Mesendoderm (in vitro differentiated cells): Measurements from ENCODE around the gene GNG7.

Source experiments
- DNase-seq: peaks from one replicate; pipeline ENCODE4 v3.0.0; 2013
- H2AK5ac ChIP-seq: 2 replicates; pipeline ENCODE4 v1.6.1; 2013; ENCODE audit warnings: low read length, inconsistent platforms
- H2BK120ac ChIP-seq: 2 replicates; pipeline ENCODE4 v1.6.1; 2013; ENCODE audit warnings: low read depth, mild to moderate bottlenecking, low read length, moderate library complexity, mixed read lengths
- H2BK15ac ChIP-seq: replicated peaks from 2 replicates; pipeline ENCODE4 v1.6.1; 2013; ENCODE audit warnings: low read depth, mild to moderate bottlenecking, moderate library complexity
- H2BK5ac ChIP-seq: 2 replicates; pipeline ENCODE4 v1.6.1; 2013; ENCODE audit warnings: low read length, inconsistent platforms
- H3K18ac ChIP-seq: 2 replicates; pipeline ENCODE4 v1.6.1; 2013; ENCODE audit warnings: mild to moderate bottlenecking, low read length, mixed read lengths
- H3K23ac ChIP-seq: one replicate; pipeline ENCODE4 v1.6.1; 2013; ENCODE audit warnings: low read length
- H3K27ac ChIP-seq: 2 replicates; pipeline ENCODE4 v1.5.1; 2013; ENCODE audit warnings: low read depth, mild to moderate bottlenecking, inconsistent platforms, low read length, moderate library complexity
- H3K27me3 ChIP-seq: 2 replicates; pipeline ENCODE4 v1.6.1; 2013; ENCODE audit warnings: low read length, control low read depth, mild to moderate bottlenecking, inconsistent platforms; ENCODE audit not compliant: insufficient read depth, poor library complexity
- H3K36me3 ChIP-seq: 2 replicates; pipeline ENCODE4 v1.6.1; 2013; ENCODE audit warnings: low read length, inconsistent platforms; ENCODE audit not compliant: control insufficient read depth, insufficient read depth
- H3K4ac ChIP-seq: one replicate; pipeline ENCODE4 v1.6.1; 2013; ENCODE audit warnings: low read depth, mild to moderate bottlenecking, low read length, moderate library complexity
- H3K4me1 ChIP-seq: 2 replicates; pipeline ENCODE4 v1.6.1; 2013; ENCODE audit warnings: low read depth, low read length, inconsistent platforms; ENCODE audit not compliant: control insufficient read depth
- H3K4me2 ChIP-seq: 2 replicates; pipeline ENCODE4 v1.6.1; 2013; ENCODE audit warnings: low read length
- H3K4me3 ChIP-seq: 2 replicates; pipeline ENCODE4 v1.5.1; 2013; ENCODE audit warnings: mild to moderate bottlenecking, low read length
- H3K56ac ChIP-seq: one replicate; pipeline ENCODE4 v1.6.1; 2013; ENCODE audit warnings: low read length
- H3K79me1 ChIP-seq: 2 replicates; pipeline ENCODE4 v1.6.1; 2013; ENCODE audit warnings: low read length, inconsistent platforms
- H3K79me2 ChIP-seq: 2 replicates; pipeline ENCODE4 v1.6.1; 2013; ENCODE audit warnings: mild to moderate bottlenecking, low read length; ENCODE audit not compliant: control insufficient read depth, insufficient read depth
- H3K9ac ChIP-seq: 2 replicates; pipeline ENCODE4 v1.6.1; 2013; ENCODE audit warnings: low read length, inconsistent platforms
- H4K5ac ChIP-seq: one replicate; pipeline ENCODE4 v1.6.1; 2013; ENCODE audit warnings: low read length
- H4K8ac ChIP-seq: one replicate; pipeline ENCODE4 v1.6.1; 2013; ENCODE audit warnings: low read depth, mild to moderate bottlenecking, control low read depth, low read length, moderate library complexity
- WGBS: extraction: QIAGEN DNeasy Blood & Tissue Kit; methylation state at CpG from one replicate; pipeline ENCODE4 v1.1.7; 2013; ENCODE audit warnings: low lambda C conversion rate, missing lambda C conversion rate; ENCODE audit not compliant: insufficient coverage; ENCODE audit errors: extremely low coverage; 5-methylcytosine and 5-hydroxymethylcytosine counted together

The GNG7 gene

DNA sequence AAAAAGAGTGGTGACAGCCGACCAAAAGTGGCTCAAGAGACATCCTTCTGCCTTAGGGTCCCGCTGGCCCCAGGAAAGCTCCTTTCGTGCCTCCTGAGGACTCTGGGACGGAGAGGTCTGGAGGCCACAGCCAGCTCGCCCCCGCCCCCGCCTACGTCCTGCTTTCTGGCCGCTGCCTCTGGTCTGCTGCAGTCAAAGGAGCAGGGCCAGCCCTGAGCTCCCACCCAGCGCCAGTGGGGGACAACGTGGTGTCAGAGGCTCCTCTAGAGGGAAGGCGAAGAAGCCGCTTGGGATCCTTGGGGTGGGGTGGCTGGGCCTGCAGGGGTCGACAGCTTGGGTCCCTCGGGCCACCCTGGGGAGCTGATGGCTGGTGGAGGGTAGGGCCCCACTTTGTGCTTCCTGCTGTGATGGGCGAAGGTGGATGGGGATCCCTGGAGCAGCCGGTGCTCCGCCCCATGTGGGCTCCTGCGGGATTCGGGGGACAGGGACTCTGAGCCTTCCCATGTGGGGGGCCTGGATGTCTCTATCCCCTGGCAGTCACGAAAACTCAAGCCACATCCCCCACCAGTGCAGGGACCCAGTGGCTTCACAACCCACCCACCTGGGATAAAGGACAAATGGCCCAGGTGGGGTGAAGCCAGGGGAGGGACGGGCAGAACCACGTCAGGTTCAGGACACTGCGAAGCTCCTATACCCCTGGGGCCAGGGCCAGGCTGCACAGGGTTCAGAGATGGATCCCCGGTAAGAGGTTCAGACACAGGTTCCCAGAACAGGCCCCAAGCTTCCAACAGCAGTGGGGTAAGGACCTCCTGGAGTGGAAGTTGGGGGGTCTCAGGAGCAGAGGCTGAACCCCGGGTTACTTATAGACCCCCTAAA lies 27.7 kb upstream of the GNG7 start:
- Histone ChIP-seq H2BK15ac (no peak overlapping the region), H3K27ac (no peak overlapping the region), H3K4me1 (no peaks in the 10 kb centered on the region), H3K23ac (no peak overlapping the region), H3K79me2 (no peaks in the 10 kb centered on the region), H3K4me2 (no peak overlapping the region), H3K36me3 (no peaks in the 10 kb centered on the region), H3K4ac (no peak overlapping the region), H3K79me1 (no peaks in the 10 kb centered on the region), H3K9ac (no peak overlapping the region), H3K27me3 (no peaks in the 10 kb centered on the region), H3K18ac (no peak overlapping the region), H4K8ac (no peak overlapping the region), H3K4me3 (no peak overlapping the region), H2BK5ac (no peak overlapping the region), H2AK5ac (no peak overlapping the region), H2BK120ac (no peak overlapping the region), H4K5ac (no peak overlapping the region), H3K56ac (no peak overlapping the region)
- DNase-seq = no peak
- WGBS = no CpG with 5 or more reads among the region's 26 CpGs

DNA sequence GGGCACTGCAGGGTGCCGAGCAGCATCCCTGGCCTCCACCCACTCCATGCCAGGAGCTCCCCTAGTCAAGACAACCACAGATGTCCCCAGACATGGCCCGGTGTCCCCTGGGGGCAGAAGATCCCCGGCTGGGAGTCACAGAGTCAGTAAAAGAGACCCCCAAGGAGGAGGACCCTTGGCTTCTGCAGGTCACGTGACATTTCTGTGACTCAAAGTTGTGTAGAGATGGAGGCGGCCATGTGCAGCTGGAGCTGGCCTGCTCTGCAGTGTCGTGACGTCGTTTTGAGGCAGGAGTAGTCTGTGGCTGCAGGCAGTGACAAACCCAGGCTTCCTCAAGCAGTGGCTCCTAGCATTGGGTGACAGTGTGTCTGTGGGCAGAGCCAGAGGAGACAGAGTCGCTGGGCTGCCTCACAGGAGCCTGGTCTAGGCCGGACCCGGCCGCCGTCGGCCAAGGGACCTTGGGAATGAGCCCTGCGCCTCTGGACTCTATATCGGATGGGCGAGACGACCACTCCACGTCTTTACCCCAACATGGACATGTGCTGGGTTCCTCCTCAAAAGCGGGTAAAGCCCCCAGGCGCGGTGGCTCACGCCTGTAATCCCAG lies 26.4 kb upstream of the GNG7 start:
- WGBS = no CpG with 5 or more reads among the region's 23 CpGs
- no peak overlapping the region for H2BK120ac ChIP-seq
- H3K9ac ChIP-seq = no peak overlapping the region
- no peak overlapping the region for H2AK5ac ChIP-seq
- H3K4me1 ChIP-seq = no peaks in the 10 kb centered on the region
- H3K23ac ChIP-seq = no peak overlapping the region
- no peaks in the 10 kb centered on the region for H3K27me3 ChIP-seq
- H4K8ac ChIP-seq = no peak overlapping the region
- no peak overlapping the region for H3K27ac ChIP-seq
- H3K4ac ChIP-seq = no peak overlapping the region
- H2BK5ac ChIP-seq = no peak overlapping the region
- no peak overlapping the region for H3K4me2 ChIP-seq
- H3K36me3 ChIP-seq = no peaks in the 10 kb centered on the region
- H3K79me1 ChIP-seq = no peaks in the 10 kb centered on the region
- H2BK15ac ChIP-seq = no peak overlapping the region
- H3K4me3 ChIP-seq = no peak overlapping the region
- H3K18ac ChIP-seq = no peak overlapping the region
- no peak for DNase-seq
- no peak overlapping the region for H3K56ac ChIP-seq
- no peaks in the 10 kb centered on the region for H3K79me2 ChIP-seq
- no peak overlapping the region for H4K5ac ChIP-seq

DNA sequence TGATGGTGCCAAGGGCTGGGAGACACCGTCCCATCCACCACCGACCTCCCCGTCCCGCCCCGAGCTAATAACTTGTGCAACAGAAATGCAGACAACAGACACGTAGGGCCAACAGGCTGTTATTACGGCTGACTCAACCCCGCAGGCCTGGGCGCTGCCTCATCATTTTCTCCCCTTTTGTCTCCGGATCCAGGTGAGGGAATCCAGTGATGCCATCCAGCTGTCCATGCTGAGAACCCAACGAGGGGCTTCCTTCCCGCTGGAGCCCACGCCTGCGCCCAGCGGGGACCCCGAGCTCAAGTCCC lies 25.1 kb upstream of the GNG7 start:
- Histone ChIP-seq H3K27ac (no peak overlapping the region), H3K27me3 (no peaks in the 10 kb centered on the region)
- no CpG with 5 or more reads among the region's 16 CpGs for WGBS

DNA sequence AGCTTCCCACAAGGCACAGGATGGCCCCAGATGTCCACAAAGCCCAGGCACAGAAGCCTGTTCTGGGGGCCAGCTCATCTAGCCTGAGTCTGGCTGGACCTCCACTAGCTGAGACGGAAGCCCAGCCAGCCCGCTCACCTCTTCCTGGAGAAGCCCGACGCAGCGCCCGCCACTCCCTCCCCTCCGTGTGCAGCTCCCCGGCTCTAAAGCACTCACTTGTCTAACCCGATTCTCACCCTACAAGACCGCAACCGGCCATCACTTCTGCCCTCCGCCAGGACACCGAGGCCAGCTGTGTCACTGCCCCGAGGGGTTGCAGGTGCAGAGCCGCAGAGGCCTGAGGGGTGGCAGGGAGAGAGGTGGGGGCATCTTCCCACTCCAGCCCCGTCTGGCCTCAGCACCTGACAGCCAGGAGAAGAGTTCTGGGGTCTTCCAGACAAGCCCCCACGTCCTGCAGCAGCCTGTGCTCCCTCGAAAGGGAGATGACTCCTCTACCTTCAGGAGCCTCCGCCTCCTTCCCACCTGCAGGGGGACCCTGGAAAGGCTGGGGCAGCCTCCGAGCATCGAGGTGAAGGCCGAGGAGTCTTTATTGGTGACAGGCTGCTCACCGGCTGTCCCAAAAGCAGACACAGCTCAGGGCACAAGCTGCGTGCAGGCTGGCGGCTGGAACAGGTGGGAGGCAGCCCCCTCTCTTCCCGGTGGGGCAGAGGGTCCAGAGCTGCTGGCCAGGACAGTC lies 24.6 kb upstream of the GNG7 start:
- H3K79me1 ChIP-seq = no peaks in the 10 kb centered on the region
- no peak overlapping the region for H3K18ac ChIP-seq
- no peak overlapping the region for H4K8ac ChIP-seq
- H3K27ac ChIP-seq = no peak overlapping the region
- no peak overlapping the region for H3K4me2 ChIP-seq
- no peak overlapping the region for H3K4me3 ChIP-seq
- no peak overlapping the region for H2BK15ac ChIP-seq
- no peak overlapping the region for H3K23ac ChIP-seq
- no peak overlapping the region for H3K56ac ChIP-seq
- no peaks in the 10 kb centered on the region for H3K36me3 ChIP-seq
- no peaks in the 10 kb centered on the region for H3K4me1 ChIP-seq
- no peak overlapping the region for H3K4ac ChIP-seq
- no peak overlapping the region for H4K5ac ChIP-seq
- H2BK5ac ChIP-seq = no peak overlapping the region
- H2BK120ac ChIP-seq = no peak overlapping the region
- no peak overlapping the region for H3K9ac ChIP-seq
- no peaks in the 10 kb centered on the region for H3K27me3 ChIP-seq
- no peaks in the 10 kb centered on the region for H3K79me2 ChIP-seq
- no peak overlapping the region for H2AK5ac ChIP-seq
- no peak for DNase-seq
- WGBS = no CpG with 5 or more reads among the region's 26 CpGs

More for the DNA sequence above, 25.1 kb upstream of the GNG7 start:
- Histone ChIP-seq H3K18ac (no peak overlapping the region), H2BK5ac (no peak overlapping the region), H4K8ac (no peak overlapping the region), H3K4ac (no peak overlapping the region), H3K36me3 (no peaks in the 10 kb centered on the region), H2BK15ac (no peak overlapping the region), H3K79me1 (no peaks in the 10 kb centered on the region), H4K5ac (no peak overlapping the region), H3K79me2 (no peaks in the 10 kb centered on the region), H3K56ac (no peak overlapping the region), H2AK5ac (no peak overlapping the region), H3K4me1 (no peaks in the 10 kb centered on the region), H3K9ac (no peak overlapping the region), H2BK120ac (no peak overlapping the region), H3K23ac (no peak overlapping the region), H3K4me2 (no peak overlapping the region), H3K4me3 (no peak overlapping the region)
- DNase-seq = no peak

DNA sequence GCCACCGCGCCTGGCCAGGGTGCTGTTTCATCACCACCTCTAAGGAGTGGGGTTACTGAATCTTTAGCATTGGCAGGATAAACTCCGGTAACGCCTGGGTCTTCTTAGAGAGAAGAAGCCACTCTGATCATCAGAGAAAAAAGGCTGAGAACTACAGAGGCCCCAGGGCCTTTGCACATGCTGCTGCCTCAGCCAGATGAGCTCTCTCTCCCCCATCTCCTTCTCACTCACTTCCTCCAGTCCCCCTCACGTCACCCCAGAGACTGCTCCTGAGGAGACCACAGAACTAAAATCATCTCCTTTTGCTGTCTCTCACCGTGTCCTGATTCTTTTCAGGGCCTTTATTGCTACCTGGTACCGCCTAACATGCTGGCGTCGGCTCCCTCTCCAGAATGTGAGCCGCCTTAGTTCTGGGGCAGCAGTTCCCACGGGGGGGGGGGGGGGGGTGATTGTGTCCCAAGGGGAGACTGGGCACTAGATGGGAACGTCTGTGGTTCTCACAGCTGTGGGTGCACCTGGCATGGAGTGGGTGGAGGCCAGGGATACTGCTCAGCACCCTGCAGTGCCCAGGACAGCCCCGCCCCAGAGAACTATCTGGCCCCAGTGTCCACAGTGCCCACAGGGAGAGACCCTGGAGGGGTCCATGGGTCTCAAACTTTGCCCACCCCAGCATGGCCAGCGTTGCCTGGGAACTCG lies 23.8 kb upstream of the GNG7 start:
- no CpG with 5 or more reads among the region's 15 CpGs for WGBS
- Histone ChIP-seq H2AK5ac (no peak overlapping the region), H3K9ac (no peak overlapping the region), H3K79me2 (no peaks in the 10 kb centered on the region), H3K4me3 (no peak overlapping the region), H3K36me3 (no peaks in the 10 kb centered on the region), H3K4me1 (no peaks in the 10 kb centered on the region), H4K8ac (no peak overlapping the region), H3K4ac (no peak overlapping the region), H2BK15ac (no peak overlapping the region), H2BK5ac (no peak overlapping the region), H3K18ac (no peak overlapping the region), H3K27me3 (peaks cover 2% of the 10 kb centered on the region), H3K27ac (no peak overlapping the region), H2BK120ac (no peak overlapping the region), H4K5ac (no peak overlapping the region), H3K56ac (no peak overlapping the region), H3K79me1 (no peaks in the 10 kb centered on the region), H3K23ac (no peak overlapping the region), H3K4me2 (no peak overlapping the region)
- DNase-seq = no peak
